GM21423 (cell line): Measurements from ENCODE around the gene RSPH6A.

Experiments
- ATAC-seq: cut with Tn5 transposase; IDR thresholded peaks from one replicate; pipeline ENCODE4 v1.9.1; 2021; ENCODE audit warnings: mild to moderate bottlenecking, moderate library complexity; ENCODE audit not compliant: unreplicated experiment

Gene RSPH6A

GRCh38 chr19:45781214-45782161 is 33.6 kb downstream of the RSPH6A start:
- no peak for ATAC-seq

GRCh38 chr19:45780448-45781213 is 34.5 kb downstream of the RSPH6A start:
- ATAC-seq = no peak

- no peak for ATAC-seq
These were observed 35.0 kb downstream of the RSPH6A start for GRCh38 chr19:45780146-45780447.

GRCh38 chr19:45779231-45780145 is 35.6 kb downstream of the RSPH6A start:
- peak; percentile 71 for ATAC-seq

- ATAC-seq = no peak
These were observed 37.0 kb downstream of the RSPH6A start for GRCh38 chr19:45778010-45778661.

- ATAC-seq = no peak
These were observed 37.6 kb downstream of the RSPH6A start for GRCh38 chr19:45777395-45777961.

- no peak for ATAC-seq
These were observed 40.3 kb downstream of the RSPH6A start for GRCh38 chr19:45774765-45775164.

GRCh38 chr19:45773384-45773783 is 41.7 kb downstream of the RSPH6A start:
- ATAC-seq = no peak

GRCh38 chr19:45772912-45773311 is 42.2 kb downstream of the RSPH6A start:
- no peak for ATAC-seq

- no peak for ATAC-seq
These were observed 42.8 kb downstream of the RSPH6A start for GRCh38 chr19:45772130-45772840.

GRCh38 chr19:45771311-45771933 is 43.7 kb downstream of the RSPH6A start:
- ATAC-seq = no peak

- ATAC-seq = peak; percentile 42
These were observed 44.7 kb downstream of the RSPH6A start for GRCh38 chr19:45770192-45771101.

- ATAC-seq = peak; percentile 11
These were observed 45.3 kb downstream of the RSPH6A start for GRCh38 chr19:45769821-45770191.

GRCh38 chr19:45768984-45769782 is 45.9 kb downstream of the RSPH6A start, which contains the start of gene SIX5:
SIX5 (minus strand) TSS chr19:45769252; CDS start chr19:45768844, 408 bp downstream.
- ATAC-seq = peak; percentile 54

- no peak for ATAC-seq
These were observed 46.5 kb downstream of the RSPH6A start for GRCh38 chr19:45768655-45768983.

- ATAC-seq = no peak
These were observed 47.0 kb downstream of the RSPH6A start for GRCh38 chr19:45767881-45768654.
